Kidney (tissue), 14 donors: ENCODE measurements around the gene PLIN5. TPM values are rescaled to one million over a fixed set of nuclear protein-coding genes. Genes with fewer than 3 reads are reported as not detected.

ENCODE experiments used
- DNase-seq, 5 donors: peaks; one replicate each; pipeline ENCODE4 v3.0.0-alpha.2; 2013 to 2020
- FAIRE-seq: peaks from 2 replicates; lab custom pipeline; 2012; peaks lifted over from hg19 to GRCh38; lab: Jason Lieb, UNC
- H3K27ac ChIP-seq, 2 donors: one replicate each; pipeline ENCODE4 v1.7.0; 2013; ENCODE audit warnings: low read depth in 2 of 2, low read length in 2 of 2, inconsistent platforms in 1 of 2
- H3K27me3 ChIP-seq: one replicate; pipeline ENCODE4 v1.7.1; 2013; ENCODE audit warnings: low read length, inconsistent platforms; ENCODE audit not compliant: control insufficient read depth, insufficient read depth
- H3K36me3 ChIP-seq, 3 donors: one replicate each; pipeline versions ENCODE4 v1.7.0 to v1.7.1; 2013; ENCODE audit warnings: low read length in 3 of 3, control low read depth in 1 of 3, inconsistent platforms in 1 of 3; ENCODE audit not compliant: insufficient read depth in 3 of 3, control insufficient read depth in 2 of 3
- H3K4me1 ChIP-seq, 3 donors: one replicate each; pipeline versions ENCODE4 v1.7.0 to v1.7.1; 2013; ENCODE audit warnings: low read length in 3 of 3, inconsistent platforms in 1 of 3, low read depth in 1 of 3; ENCODE audit not compliant: control insufficient read depth in 2 of 3, insufficient read depth in 2 of 3
- H3K4me3 ChIP-seq, 3 donors: one replicate each; pipeline versions ENCODE4 v1.7.0 to v1.8.1; 2013; ENCODE audit warnings: low read length in 3 of 3, control low read depth in 1 of 3, inconsistent platforms in 1 of 3
- H3K9ac ChIP-seq, 3 donors: one replicate each; pipeline versions ENCODE4 v1.7.0 to v1.7.1; 2013; ENCODE audit warnings: low read length in 3 of 3, control low read depth in 1 of 3, inconsistent platforms in 1 of 3
- H3K9me3 ChIP-seq, 3 donors: one replicate each; pipeline versions ENCODE4 v1.7.0 to v1.7.1; 2013; ENCODE audit warnings: low read length in 3 of 3, control low read depth in 1 of 3, inconsistent platforms in 1 of 3; ENCODE audit not compliant: control insufficient read depth in 2 of 3, insufficient read depth in 1 of 3
- CTCF ChIP-seq: IDR thresholded peaks from 3 replicates; pipeline ENCODE4 v1.5.1; 2012; ENCODE audit warnings: mild to moderate bottlenecking, moderate library complexity, borderline replicate concordance; ENCODE audit not compliant: insufficient read depth; ENCODE audit errors: extremely low read depth
- intact Hi-C: fragments of 100-400 bp; cut with DNase I; formaldehyde crosslinking; loops from one replicate; pipeline ENCODE4 v1.11.1; 2022
- polyA plus RNA-seq: library from polyadenylated mRNA; stranded (reverse); fragments of 350-450 nt; fragmentation: Illumina TruSeq; extraction: RNeasy Lipid Tissue Mini Kit (QIAGEN cat#74804); gene quantifications from one replicate; pipeline ENCODE4 v1.2.3, GENCODE V29; 2014; ENCODE audit warnings: low read depth, low replicate concordance; ENCODE audit not compliant: insufficient read depth
- total RNA-seq: library from RNA; stranded (reverse); fragmentation: NEBNext Ultra II Directional; extraction: Animal tissue kit (Norgen Biotek cat#: 25700); gene quantifications from one replicate; pipeline ENCODE4 v1.2.1, GENCODE V29; 2021
- donor health status: control.
- donor health status: control.
- donor health status: control.
- donor health status: control.
- donor health status: control.
- donor health status: DM: yes; HTN: yes; CAD: no.
- donor health status: Normal renal cell carcinoma (clear cell type).

Gene PLIN5
- total and polyA plus RNA-seq, 2 donors from 2014 or later: 21.2 to 30.7 TPM

- Histone ChIP-seq H3K27ac (no peak overlapping the region), H3K4me1 (peaks cover 0 to 3% (median 0%) of the 10 kb centered on the region in 3 donors), H3K27me3 (no peaks in the 10 kb centered on the region), H3K9me3 (peaks cover 0 to 3% (median 0%) of the 10 kb centered on the region in 3 donors), H3K4me3 (no peak overlapping the region), H3K36me3 (peaks cover 5 to 22% (median 13%) of the 10 kb centered on the region in 3 donors), H3K9ac (no peak overlapping the region)
- FAIRE-seq: no peak
- no peak for TF ChIP-seq CTCF
- DNase-seq: no peak
- intact Hi-C loops: no loop called here
Measured at GRCh38 chr19:4495471-4495870, 39.6 kb downstream of the PLIN5 start.

- TF ChIP-seq CTCF: no peak
Measured at GRCh38 chr19:4494691-4495064, 40.3 kb downstream of the PLIN5 start.

GRCh38 chr19:4493929-4494690, 40.9 kb downstream of the PLIN5 start:
- intact Hi-C loops: no loop called here
- H3K4me1 ChIP-seq: peaks cover 0 to 3% (median 0%) of the 10 kb centered on the region in 3 donors
- FAIRE-seq (no peak), DNase-seq (no peak)
- H3K27ac ChIP-seq: no peak overlapping the region
- H3K9ac ChIP-seq: no peak overlapping the region
- no peak overlapping the region for H3K4me3 ChIP-seq
- no peaks in the 10 kb centered on the region for H3K27me3 ChIP-seq
- no peak for TF ChIP-seq CTCF
- peaks cover 5 to 27% (median 13%) of the 10 kb centered on the region in 3 donors for H3K36me3 ChIP-seq
- peaks cover 0 to 3% (median 0%) of the 10 kb centered on the region in 3 donors for H3K9me3 ChIP-seq

More at GRCh38 chr19:4494691-4495064, 40.3 kb downstream of the PLIN5 start:
- Histone ChIP-seq H3K4me3 (no peak overlapping the region), H3K9ac (no peak overlapping the region), H3K27ac (no peak overlapping the region), H3K4me1 (peaks cover 0 to 3% (median 0%) of the 10 kb centered on the region in 3 donors), H3K36me3 (peaks cover 5 to 26% (median 13%) of the 10 kb centered on the region in 3 donors), H3K27me3 (no peaks in the 10 kb centered on the region), H3K9me3 (peaks cover 0 to 3% (median 0%) of the 10 kb centered on the region in 3 donors)
- DNase-seq (no peak), FAIRE-seq (no peak)
- intact Hi-C loops: no loop called here
